Measurements from ENCODE around the gene PEAK1.
A peak's percentile ranks its signal among the peaks of the same experiment; 100 is the strongest.

PEAK1 gene

DNA sequence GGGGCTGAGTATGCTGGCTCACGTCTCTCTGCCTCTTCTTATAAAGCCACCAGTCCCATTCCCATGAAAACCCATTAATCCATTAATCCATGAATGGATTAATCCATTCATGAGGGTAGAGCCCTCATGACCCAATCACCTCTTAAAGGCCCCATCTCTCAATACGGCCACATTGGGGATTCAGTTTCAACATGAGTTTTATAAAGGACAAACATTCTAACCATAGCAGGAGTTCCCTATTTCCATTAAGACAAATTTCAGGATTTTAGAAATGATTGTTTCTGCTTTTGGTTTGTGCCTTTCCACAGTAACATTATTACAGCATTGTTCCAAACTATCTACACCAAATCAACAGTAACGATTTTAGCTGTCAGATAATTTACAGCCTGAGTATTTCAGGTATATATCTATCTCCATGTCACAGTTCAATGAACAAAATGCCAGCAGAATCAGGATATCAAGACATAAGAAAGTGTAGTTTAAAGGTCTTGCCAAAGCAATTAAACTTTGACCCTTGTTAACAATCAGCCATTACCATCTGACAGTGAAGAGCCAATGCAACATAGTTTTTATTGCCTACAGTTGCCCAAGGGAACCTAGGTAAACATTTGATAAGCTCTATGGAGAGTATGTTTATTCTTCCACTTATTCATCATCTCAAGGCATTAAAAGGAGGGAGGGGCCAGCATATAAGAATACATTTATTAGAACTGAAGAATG, 352.8 kb downstream of the PEAK1 start:
- DNase-seq: no peak
- in situ Hi-C loops (cut with MboI; ENCODE audit: low pct_unique_long_range_greater_than_20kb, low sequenced_read_pairs): no loop called here

DNA sequence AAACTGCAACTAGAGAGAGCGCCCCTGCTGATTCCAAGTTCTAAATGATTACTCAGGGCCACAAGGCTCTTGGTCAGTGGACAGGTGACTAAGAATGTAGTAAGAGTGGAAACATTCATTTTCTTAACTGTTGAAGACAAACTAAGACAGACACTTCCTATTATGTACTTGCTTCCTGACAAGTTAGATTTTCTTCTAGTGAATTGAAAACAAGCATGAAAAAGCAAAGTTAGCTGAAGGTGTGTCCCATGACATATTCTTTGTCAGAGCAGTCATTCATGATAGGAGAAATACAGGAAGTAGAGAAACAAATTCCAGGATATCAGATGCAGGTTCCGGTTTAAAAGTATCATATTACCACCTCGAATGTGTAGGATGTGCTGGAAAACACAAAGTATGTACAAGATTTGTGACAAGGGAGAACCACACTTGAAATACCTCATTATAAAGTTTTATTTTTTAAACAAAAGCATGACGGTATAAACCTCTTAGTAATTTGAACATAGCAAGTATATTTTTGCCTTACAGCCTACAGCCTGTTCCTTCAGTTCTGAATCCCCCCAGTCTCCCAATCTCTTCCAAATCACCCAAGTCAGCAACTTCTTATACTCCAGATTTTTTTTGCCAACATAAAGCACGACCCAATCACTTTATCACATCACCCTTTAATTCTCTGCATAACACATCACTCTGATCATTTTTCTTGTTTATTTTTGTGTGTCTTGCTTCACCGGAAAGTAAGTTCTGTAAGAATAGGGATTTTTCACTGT, 355.2 kb downstream of the PEAK1 start:
- in situ Hi-C loops (cut with MboI; ENCODE audit: low pct_unique_long_range_greater_than_20kb, low sequenced_read_pairs): no loop called here
- peak; percentile 58 for DNase-seq

DNA sequence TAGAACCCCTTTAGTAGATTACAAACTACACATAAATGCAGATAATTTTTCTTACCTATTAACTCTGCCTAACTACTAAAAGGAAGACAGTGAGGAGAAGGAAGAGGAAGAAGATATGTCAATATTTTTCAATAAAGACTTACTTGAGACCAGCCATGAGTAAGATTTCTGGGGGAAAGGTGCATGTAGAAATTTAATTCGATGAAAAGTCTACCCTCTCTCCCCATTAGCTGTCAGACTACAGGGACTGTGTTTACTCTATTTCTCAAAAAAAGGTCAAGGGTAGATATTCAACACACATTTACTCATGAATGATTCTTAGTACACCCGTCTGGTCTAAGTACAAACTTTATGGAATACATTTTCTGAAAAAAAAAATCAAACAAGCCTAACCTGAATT, 355.8 kb downstream of the PEAK1 start:
- in situ Hi-C loops (cut with MboI; ENCODE audit: low pct_unique_long_range_greater_than_20kb, low sequenced_read_pairs): no loop called here
- DNase-seq: no peak

DNA sequence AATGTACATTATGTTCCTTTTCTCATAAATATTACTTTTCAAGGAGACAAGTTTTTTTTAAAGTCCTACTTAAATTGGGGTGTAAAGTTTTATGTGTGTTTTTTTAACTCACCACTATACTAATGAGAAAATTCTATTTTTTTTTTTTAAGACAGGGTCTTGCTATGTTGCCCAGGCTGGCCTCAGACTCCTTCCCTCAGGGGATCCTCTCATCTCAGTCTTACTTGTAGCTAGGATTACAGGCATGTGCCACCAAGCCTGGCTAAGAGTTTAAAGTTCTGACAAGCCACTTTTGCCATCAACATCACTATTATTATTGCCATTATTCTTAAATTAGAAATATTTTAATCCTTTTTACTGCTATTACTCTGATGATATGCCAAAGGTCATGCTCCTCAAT, 356.7 kb downstream of the PEAK1 start:
- no peak for DNase-seq
- in situ Hi-C loops (cut with MboI; ENCODE audit: low pct_unique_long_range_greater_than_20kb, low sequenced_read_pairs): no loop called here

DNA sequence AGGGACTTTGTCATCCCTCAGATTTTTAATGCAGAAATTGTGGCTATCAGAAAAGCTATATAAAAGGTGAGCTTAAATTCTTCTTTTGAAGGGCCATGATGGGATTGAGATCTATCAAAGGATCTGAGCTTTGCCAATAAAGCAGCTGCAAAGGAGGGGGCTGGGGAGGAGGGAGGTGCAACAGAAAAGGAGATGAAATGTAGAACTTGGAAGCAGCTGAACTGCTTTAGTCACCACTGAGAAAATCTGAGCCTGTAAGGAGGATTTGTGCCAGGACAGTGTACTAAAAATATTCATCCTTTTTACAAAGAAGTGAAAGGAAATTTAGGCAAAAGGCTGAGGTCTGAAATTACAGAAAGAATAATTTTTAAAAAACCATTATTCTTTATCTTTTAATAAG, 359.4 kb downstream of the PEAK1 start:
- no peak for DNase-seq
- in situ Hi-C loops (cut with MboI; ENCODE audit: low pct_unique_long_range_greater_than_20kb, low sequenced_read_pairs): no loop called here

DNA sequence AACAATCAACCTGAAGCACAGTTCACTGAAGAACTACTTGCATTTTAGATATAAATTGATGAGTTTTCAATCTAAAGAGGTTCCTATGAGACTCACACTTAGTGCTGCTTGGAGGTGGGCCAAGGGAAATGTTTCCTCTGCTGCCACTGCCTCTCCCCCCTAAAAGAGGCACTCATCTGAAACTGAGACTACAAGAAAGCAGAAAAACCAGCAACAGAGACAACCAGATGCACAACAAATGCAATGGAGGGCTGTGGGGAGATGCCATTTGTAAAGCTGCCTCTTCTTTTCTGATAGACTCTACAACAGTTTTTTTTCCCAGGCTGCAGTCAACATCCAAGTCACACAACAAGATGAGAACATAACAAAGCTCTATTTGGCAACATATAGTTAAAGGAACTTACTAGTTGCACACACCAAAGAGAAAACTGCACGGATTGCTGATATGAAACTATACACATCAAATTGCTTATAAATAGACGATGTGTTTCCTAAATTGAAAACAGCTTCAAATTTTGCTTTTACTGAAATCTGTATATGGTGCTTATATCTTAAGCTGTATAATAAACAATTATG, 360.0 kb downstream of the PEAK1 start:
- in situ Hi-C loops (cut with MboI; ENCODE audit: low pct_unique_long_range_greater_than_20kb, low sequenced_read_pairs): no loop called here
- no peak for DNase-seq

DNA sequence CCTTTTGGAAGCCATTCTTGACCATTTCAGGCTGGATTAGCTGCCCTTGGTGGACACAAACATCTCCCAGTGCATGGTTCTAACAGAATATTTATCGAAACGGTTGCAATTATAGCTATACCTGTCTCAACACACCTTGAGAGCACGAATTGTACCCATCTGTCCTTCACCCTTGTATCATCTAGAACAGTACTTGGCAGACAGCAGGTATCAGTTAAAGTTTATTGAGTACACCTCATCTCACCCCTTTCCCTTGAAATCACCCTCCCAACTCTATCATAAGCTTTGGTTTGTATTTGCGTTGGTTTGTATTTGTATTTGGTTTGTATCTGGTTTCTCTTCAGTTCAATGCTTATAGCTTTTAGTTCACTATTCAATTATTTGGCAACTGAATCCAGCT, 361.4 kb downstream of the PEAK1 start:
- DNase-seq: no peak
- in situ Hi-C loops (cut with MboI; ENCODE audit: low pct_unique_long_range_greater_than_20kb, low sequenced_read_pairs): no loop called here

DNA sequence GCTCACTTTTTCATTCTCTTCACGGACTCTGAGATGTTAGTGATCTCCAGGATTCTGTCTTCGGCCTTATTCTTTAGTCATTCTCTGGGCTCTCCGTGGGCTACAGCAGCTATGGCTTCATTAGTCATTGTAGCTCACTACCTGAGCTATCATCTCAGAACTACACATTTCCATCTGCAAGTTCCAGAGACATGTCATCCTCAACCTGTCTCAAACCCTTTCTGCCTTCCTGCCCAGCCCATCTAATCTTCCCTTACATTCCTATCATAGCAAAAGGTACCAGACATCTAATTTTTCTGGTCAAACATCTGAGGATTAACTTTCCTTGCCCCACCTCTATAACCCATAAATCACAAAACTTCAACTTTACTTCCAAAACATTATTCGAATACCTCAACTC, 362.2 kb downstream of the PEAK1 start:
- no peak for DNase-seq
- in situ Hi-C loops (cut with MboI; ENCODE audit: low pct_unique_long_range_greater_than_20kb, low sequenced_read_pairs): no loop called here

DNA sequence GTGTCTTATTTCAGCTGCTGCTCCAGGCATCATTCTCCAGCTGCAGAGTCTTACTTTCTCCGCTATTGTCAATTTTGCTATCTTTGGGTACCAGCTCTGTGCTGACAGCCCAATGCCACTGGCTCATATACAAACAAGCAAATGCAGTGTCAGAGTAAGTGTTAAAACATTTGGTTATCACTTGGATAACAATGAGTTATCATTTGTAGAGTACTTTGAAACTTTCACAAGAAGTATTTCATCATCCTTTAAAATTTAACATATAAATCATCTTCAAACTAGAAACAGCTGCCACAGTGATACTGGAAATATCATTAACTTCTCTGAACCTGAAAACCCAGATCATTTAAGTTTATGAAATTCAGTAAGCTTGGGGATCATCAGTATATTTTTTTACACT, 362.8 kb downstream of the PEAK1 start:
- no peak for DNase-seq
- in situ Hi-C loops (cut with MboI; ENCODE audit: low pct_unique_long_range_greater_than_20kb, low sequenced_read_pairs): no loop called here

DNA sequence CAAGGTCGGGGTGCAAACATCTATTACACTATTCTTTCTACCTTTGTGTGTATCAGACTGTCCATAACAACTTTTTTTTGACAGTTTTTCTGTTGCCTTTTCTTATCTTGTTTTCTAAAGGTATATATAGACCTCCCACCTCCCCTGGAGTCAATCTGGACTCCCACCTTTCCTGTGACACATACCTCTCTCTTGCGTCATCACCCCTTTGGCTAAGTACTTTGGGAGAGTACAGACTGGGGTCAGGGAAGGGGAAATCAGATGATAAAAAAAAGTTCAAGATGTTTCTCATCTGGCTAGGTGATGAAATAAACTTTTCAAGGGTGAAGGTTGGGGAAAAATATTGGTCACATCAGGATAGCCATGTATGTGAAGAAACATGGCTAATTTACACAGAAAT, 366.2 kb downstream of the PEAK1 start:
- in situ Hi-C loops (cut with MboI; ENCODE audit: low pct_unique_long_range_greater_than_20kb, low sequenced_read_pairs): no loop called here
- peak; percentile 39 for DNase-seq

DNA sequence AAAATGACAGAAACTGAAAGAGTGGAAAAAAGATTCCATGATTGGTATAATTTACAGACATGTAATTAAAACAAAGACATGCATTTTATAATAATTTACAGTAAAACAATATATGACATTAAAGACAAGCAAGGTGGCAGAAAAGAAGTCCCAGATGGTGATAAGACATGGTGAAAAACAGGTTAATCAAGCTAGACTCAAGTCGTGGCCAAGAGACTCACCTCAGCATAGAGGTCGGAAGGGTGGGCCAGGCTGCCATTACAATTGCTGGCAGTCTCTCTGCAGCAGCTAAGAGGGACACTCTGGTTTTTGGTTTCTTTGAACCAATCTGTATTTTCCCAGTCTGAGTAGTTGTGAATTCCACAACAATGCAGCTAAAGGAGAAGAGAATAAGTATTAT, 367.3 kb downstream of the PEAK1 start:
- in situ Hi-C loops (cut with MboI; ENCODE audit: low pct_unique_long_range_greater_than_20kb, low sequenced_read_pairs): no loop called here
- DNase-seq: no peak
